NK-92 (cell line): ENCODE measurements around the gene GALE.
"Not testable (repeated sequence)": the region's sequence is repeated elsewhere in the genome, so short reads cannot be mapped to it uniquely, and the experiment has no call there.

ENCODE experiments used
- DNase-seq: peaks from one replicate; lab custom pipeline; 2025; ENCODE audit not compliant: unreplicated experiment; lab: John Stamatoyannopoulos, UW

The GALE gene

DNA sequence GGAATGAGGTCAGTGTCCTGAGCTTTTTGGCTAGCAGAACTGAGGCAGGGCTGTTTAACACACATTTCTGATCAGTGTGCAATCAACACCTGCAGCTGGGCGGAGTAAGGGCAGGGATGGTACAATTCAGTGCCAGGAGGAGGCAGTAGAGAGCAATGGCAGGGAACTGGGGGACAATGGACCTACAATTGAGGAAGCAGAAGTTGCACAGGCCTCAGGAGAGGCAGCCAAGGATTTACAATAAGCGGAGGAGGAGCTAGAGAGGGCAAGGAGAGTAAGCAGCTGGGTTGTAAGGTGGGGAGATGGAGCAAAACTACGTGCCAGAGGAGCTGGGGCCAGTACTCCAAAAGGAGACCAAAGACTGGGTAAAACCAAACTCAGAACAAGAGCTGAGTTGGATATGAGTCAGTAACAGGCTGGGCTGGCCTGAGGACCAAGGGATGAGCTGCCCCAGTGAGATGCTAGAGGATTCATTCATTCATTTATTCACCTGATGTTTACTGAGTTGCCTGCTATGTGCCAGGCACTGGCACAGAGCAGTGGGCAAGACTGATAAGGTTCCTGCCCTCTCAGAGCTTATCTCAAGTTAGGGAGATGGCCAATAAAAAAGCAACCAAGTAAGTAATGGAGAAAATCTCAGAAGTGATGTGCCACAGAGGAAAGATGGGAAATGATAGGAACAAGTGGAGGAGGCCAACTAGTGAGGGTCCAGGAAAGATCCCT, 10.4 kb upstream of the GALE start:
- DNase-seq = no peak

DNA sequence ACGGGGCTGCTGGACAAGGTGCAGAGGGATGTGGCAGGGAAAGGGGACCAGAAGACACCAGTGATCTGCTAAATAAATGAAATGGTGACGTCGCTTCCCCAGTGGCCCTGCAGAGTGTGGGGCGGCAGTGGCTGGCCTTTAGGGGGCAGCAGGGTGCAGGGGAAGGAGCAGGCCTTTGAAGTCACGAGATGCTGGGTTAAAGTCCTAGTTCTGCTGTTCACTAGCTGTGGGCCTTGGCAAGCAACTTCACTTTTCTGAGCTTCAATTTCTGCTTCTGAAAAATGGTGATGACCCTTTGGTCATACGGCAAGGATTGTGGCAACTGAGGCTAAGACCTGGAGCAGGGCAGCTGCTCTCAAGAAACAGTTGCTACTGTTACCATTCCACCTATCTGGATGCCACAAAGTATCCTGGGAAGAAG, 9.2 kb upstream of the GALE start:
- DNase-seq = peak; percentile 24

- no peak for DNase-seq
Measured at GRCh38 chr1:23807453-23807852, 6.9 kb upstream of the GALE start.

GRCh38 chr1:23806280-23806679, 5.7 kb upstream of the GALE start:
- DNase-seq = no peak

DNA sequence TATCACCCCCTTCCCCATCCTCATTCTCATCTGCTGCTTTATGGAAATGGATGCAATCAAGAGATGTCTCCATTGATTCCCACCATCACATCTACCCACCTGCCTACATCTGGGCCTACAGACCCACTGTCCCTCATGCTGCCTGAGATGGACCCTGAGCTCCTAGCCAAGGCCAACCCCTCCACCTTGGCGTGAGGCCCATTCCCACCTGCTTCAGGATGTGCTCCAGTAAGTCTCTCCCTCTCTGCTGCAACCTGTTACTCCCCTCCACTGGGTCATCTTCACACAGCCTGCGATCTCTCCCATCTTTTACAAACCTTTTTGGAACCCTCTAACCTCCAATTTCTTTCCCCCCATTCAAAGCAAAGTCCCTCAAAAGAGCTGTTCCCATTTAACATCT, 4.5 kb upstream of the GALE start:
- DNase-seq = no peak

- DNase-seq = no peak
Measured at GRCh38 chr1:23804183-23804835, 3.8 kb upstream of the GALE start.

DNA sequence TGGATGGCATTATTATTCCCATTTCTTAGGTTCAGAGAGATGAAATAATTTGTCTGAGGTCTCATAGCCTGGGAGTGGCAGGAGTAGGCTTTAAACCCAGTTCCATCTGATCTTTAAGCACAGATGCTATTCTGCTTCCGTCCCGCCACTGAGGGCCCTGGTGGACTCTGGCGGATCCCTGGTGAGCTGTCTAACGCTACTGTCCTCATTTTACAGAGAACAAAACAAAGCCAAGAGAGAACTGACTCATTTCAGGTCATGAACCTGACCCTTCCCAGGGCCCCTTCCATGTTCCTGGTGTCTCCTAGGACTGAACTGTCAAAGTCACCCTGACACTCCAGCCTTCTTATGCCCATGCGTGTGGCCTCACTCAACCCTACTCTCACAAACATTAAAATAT, 3.1 kb upstream of the GALE start:
- no peak for DNase-seq

GRCh38 chr1:23802809-23803342, 2.3 kb upstream of the GALE start:
- not testable (repeated sequence) for DNase-seq

- no peak for DNase-seq
Measured at GRCh38 chr1:23801876-23802275, 1.3 kb upstream of the GALE start.

GRCh38 chr1:23801338-23801748, 789 bp upstream of the GALE start:
- no peak for DNase-seq

- no peak for DNase-seq
Measured at GRCh38 chr1:23799570-23800399, 769 bp downstream of the GALE start.

GRCh38 chr1:23799255-23799569, 1.3 kb downstream of the GALE start:
- no peak for DNase-seq

- no peak for DNase-seq
Measured at GRCh38 chr1:23798662-23799142, 1.9 kb downstream of the GALE start.

DNA sequence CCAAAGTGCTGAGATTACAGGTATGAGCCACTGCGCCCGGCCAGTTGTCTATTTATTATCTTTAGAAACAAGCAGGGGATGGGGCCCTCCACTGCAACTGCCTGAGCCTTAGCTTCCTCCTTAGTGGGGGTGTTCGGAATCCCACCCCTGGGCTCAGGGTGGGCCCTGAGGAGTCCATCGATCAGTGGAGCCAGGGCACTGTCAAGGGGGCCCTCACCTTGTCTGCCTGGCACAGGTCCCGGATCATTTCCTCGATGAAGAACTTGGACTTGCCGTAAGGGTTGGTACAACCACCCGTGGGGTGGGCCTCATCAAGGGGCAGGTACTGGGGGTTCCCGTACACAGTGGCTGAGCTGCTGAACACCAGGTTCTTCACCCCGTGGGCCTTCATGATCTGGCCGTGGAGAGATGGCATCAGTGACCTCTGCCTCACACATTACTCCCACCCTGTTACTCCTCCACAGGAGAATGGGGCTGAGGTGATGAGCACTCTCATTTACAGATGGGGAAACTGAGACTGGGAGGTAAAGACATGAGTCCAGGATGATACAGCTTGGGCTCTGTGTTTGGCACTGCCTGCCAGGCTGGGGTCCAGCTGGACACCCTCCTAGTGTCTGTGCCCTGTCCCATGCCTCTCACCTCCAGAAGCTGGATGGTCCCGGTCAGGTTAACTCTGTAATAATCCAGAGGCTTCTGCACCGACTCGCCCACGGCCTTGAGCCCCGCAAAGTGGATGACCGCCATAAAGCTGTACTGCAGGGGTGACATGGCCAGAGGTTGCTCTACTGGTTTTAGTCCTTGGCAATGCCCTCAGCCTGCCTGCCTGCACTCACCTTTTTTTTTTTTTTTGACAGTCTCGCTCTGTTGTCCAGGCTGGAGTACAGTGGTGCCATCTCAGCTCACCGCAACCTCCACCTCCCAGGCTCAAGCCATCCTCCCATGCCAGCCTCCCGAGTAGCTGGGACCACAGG, 2.8 kb downstream of the GALE start:
- DNase-seq = no peak

DNA sequence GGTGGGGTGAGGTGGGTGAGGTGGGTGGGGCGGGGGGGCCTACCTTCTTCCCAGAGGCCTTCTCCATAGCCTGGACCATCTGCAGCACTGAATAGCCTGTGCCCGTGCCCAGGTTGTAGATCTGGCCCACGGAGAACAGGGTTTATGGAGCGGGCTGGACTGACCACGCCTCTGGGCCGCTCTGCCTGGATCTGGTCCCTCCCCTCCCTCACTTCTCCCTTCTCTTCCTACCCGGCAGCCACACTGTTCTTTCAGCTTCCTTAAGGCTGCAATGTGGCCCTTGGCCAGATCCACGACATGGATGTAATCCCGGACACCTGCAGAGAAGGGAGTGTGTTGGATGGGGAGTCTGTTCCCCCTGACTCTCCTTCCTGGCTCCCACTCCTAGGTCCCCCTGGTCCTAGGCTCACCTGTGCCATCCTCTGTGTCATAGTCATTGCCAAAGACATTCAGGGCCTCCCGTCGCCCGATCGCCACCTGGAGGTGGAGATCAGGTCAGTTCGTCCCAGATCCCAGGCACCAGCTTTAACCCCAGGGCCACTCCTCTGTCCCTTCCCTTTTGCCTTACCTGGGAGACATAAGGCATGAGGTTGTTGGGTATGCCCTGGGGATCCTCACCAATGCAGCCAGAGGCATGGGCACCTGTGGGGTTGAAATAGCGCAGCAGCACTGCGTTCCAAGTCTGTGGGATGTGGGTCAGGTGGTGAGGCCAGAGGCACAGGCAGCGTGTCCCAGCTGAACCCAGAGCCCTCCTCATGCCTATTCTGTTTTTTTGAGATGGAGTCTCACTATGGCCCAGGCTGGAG, 3.9 kb downstream of the GALE start:
- no peak for DNase-seq

GRCh38 chr1:23795676-23796465, 4.7 kb downstream of the GALE start:
- no peak for DNase-seq

DNA sequence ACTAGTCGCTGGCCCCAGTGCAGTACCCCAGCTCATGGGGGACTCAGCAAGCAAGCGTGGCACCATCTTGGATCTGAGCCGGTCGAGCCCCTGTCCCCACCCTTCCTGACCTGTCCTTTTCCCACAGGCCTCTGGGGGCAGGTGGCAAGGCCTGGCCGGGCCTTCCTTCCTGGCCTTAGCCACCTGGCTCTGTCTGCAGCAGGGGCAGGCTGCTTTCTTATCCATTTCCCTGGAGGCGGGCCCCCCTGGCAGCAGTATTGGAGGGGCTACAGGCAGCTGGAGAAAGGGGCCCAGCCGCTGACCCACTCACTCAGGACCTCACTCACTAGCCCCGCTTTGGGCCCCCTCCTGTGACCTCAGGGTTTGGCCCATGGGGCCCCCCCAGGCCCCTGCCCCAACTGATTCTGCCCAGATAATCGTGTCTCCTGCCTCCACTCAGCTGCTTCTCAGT, 5.8 kb downstream of the GALE start:
- not testable (repeated sequence) for DNase-seq

DNA sequence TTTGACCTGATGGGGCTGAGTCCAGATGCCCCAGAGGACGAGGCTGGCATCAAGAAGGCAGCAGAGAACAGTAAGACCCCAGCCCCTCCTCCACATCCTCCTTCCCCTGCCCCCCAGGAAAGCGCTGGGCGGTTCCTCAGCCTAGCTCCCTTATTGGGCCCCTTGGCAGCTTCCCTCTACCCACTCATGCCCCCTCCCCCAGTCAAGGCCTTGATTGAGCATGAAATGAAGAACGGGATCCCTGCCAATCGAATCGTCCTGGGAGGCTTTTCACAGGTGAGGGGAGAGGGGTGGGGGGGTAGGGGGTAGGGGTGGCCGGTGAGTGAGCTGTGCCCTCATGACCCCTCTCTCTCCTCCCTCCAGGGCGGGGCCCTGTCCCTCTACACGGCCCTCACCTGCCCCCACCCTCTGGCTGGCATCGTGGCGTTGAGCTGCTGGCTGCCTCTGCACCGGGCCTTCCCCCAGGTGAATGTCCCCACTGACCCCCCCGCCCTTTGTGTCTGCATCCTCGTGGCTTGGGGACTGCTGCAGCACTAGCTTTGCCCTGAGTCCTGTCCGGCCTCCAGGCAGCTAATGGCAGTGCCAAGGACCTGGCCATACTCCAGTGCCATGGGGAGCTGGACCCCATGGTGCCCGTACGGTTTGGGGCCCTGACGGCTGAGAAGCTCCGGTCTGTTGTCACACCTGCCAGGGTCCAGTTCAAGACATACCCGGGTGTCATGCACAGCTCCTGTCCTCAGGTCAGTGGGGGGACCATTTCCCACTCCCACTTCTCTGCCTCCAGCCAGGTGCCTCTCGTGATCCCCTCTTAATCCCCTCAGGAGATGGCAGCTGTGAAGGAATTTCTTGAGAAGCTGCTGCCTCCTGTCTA, 6.5 kb downstream of the GALE start:
- no peak for DNase-seq
